PC-9 (cell line): ENCODE data around the gene SDK2. TPM values are rescaled to one million over a fixed set of nuclear protein-coding genes. Genes with fewer than 3 reads are reported as not detected.

Experiments used
- BruUV-seq: library from RNA; stranded (reverse); fragments of 400-500 nt; replicated peaks from 2 replicates; lab custom pipeline; 2021; lab: Mats Ljungman, UMichigan
- CTCF ChIA-PET: fragments of 300-600 bp; sonication (Branson Sonifier 250); formaldehyde crosslinking; loops from one replicate; lab custom pipeline; 2022; ENCODE audit warnings: antibody characterized with exemption; lab: Charles Lee
- POLR2A ChIA-PET: fragments of 300-600 bp; sonication (Branson Sonifier 250); formaldehyde crosslinking; loops from one replicate; lab custom pipeline; 2022; ENCODE audit warnings: antibody characterized with exemption; ENCODE audit not compliant: unreplicated experiment; lab: Charles Lee
- DNase-seq, 2 experiments: peaks; one replicate each; pipeline versions ENCODE4 v3.0.0 to v3.0.0-alpha.2; 2015 to 2022; ENCODE audit warnings: mixed read lengths in 1 of 2
- H2AFZ ChIP-seq: fragments of 200-600 bp; sonication (generic); 2 replicates; pipeline ENCODE4 v1.8.1; 2017; ENCODE audit warnings: antibody characterized with exemption
- H3F3A ChIP-seq: fragments of 200-600 bp; sonication (generic); 2 replicates; pipeline ENCODE4 v1.8.1; 2017; ENCODE audit warnings: antibody characterized with exemption, mild to moderate bottlenecking, low read depth; ENCODE audit not compliant: insufficient read depth
- H3K27ac ChIP-seq: fragments of 200-600 bp; sonication (generic); 2 replicates; pipeline ENCODE4 v1.6.1; 2016; ENCODE audit warnings: mixed run types
- H3K27me3 ChIP-seq: fragments of 200-600 bp; sonication (generic); 2 replicates; pipeline ENCODE4 v1.6.1; 2016; ENCODE audit warnings: low read depth, mixed run types; ENCODE audit not compliant: insufficient read depth
- H3K36me3 ChIP-seq: fragments of 200-600 bp; sonication (generic); 2 replicates; pipeline ENCODE4 v1.6.1; 2016; ENCODE audit warnings: low read depth, mixed run types
- H3K4me1 ChIP-seq: fragments of 200-600 bp; sonication (generic); replicated peaks from 2 replicates; pipeline ENCODE4 v1.6.1; 2016; ENCODE audit warnings: mixed run types; ENCODE audit not compliant: insufficient read depth
- H3K4me2 ChIP-seq: fragments of 200-600 bp; sonication (generic); 2 replicates; pipeline ENCODE4 v1.6.1; 2017; ENCODE audit warnings: mixed run types
- H3K4me3 ChIP-seq: fragments of 200-600 bp; sonication (generic); 2 replicates; pipeline ENCODE4 v1.6.1; 2016; ENCODE audit warnings: mixed run types
- H3K79me2 ChIP-seq: fragments of 200-600 bp; sonication (generic); 2 replicates; pipeline ENCODE4 v1.6.1; 2017; ENCODE audit warnings: low read depth, mixed run types
- H3K9me2 ChIP-seq: fragments of 200-600 bp; sonication (generic); 2 replicates; pipeline ENCODE4 v1.8.1; 2017; ENCODE audit warnings: mild to moderate bottlenecking; ENCODE audit not compliant: insufficient read depth
- H3K9me3 ChIP-seq: fragments of 200-600 bp; sonication (generic); 2 replicates; pipeline ENCODE4 v1.8.1; 2016; ENCODE audit warnings: low read depth; ENCODE audit not compliant: insufficient read depth
- H4K20me1 ChIP-seq: fragments of 200-600 bp; sonication (generic); 2 replicates; pipeline ENCODE4 v1.8.1; 2017; ENCODE audit not compliant: insufficient read depth
- CTCF ChIP-seq: fragments of 200-600 bp; sonication (generic); conservative IDR thresholded peaks from 2 replicates; pipeline ENCODE4 v1.6.1; 2017; ENCODE audit warnings: mixed run types, antibody characterized with exemption, mild to moderate bottlenecking, moderate library complexity
- EZH2 ChIP-seq: fragments of 200-600 bp; sonication (generic); IDR thresholded peaks from 2 replicates; pipeline ENCODE4 v1.8.0; 2017; ENCODE audit warnings: antibody characterized with exemption, low read depth
- intact Hi-C: fragments of 100-400 bp; cut with micrococcal nuclease; formaldehyde crosslinking; loops from one replicate; pipeline ENCODE4 v1.10.0; 2022; ENCODE audit not compliant: unreplicated experiment
- total RNA-seq: library from RNA; stranded (reverse); gene quantifications from 2 replicates; pipeline ENCODE4 v1.2.3, GENCODE V29; 2021

The SDK2 gene
- total RNA-seq, 1 experiment from 2014 or later, result 0.04 TPM

DNA sequence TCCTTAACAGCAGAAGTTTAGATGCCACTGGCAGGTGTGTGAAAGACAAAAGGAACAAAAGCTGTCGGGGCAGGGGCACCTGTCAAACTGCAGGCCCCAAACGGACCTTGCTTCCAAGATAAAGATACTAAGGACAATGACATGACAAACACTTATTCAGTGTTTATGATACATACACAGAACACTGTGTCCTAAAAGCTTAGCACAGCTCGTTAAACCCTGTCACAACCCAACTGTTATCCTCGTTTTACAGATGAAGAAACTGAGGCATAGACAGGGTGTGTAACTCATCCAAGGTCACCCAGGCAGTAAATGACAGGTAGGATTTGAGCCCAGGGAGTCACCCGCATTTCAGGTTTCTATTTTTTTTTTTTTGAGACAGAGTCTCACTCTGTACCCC, 9.6 kb downstream of the SDK2 start:
- Histone ChIP-seq H3K9me2 (no peaks in the 10 kb centered on the region), H3K9me3 (no peaks in the 10 kb centered on the region), H3F3A (no peaks in the 10 kb centered on the region), H3K27me3 (peaks cover 96% of the 10 kb centered on the region), H3K79me2 (no peaks in the 10 kb centered on the region), H3K27ac (no peak overlapping the region), H3K4me1 (no peaks in the 10 kb centered on the region), H3K36me3 (no peaks in the 10 kb centered on the region), H2AFZ (no peak overlapping the region), H4K20me1 (no peaks in the 10 kb centered on the region), H3K4me3 (no peak overlapping the region), H3K4me2 (no peak overlapping the region)
- no peak for DNase-seq
- CTCF ChIA-PET, result interaction anchor here (0.6 kb wide), 1 partner anchor 1746 kb away, joined by 3 read pairs; no protein-coding TSS in a partner anchor
- POLR2A ChIA-PET, result no interaction called here
- TF ChIP-seq EZH2 (no peak), CTCF (no peak)
- intact Hi-C loops, result no loop called here
- BruUV-seq, result no TSS peak

DNA sequence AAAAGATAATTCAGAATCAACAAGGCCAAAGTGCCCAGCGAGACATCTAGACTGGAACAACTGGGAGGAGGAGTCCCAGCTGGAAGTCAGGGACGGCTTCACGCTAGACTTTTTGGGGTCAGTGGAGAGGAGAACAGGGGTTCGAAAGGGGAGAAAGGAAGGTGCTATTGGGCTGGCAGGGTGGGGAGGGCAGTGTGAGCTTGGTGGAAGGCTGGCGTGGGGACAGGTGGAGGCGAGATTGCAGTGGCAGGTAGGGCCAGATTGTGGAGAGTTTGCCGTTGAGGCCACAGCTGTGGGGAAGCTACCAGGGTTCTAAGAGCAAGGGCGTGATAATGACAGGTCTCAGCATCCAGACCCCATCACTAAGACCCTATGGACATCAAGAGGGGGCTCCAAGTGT, 10.5 kb downstream of the SDK2 start:
- TF ChIP-seq EZH2 (no peak), CTCF (no peak)
- intact Hi-C loops, result no loop called here
- Histone ChIP-seq H3K9me2 (no peaks in the 10 kb centered on the region), H3K4me2 (no peak overlapping the region), H3K27ac (no peak overlapping the region), H3K27me3 (peaks cover 96% of the 10 kb centered on the region), H3K36me3 (no peaks in the 10 kb centered on the region), H3K9me3 (no peaks in the 10 kb centered on the region), H2AFZ (no peak overlapping the region), H3K4me1 (no peaks in the 10 kb centered on the region), H4K20me1 (no peaks in the 10 kb centered on the region), H3K4me3 (no peak overlapping the region), H3F3A (no peaks in the 10 kb centered on the region), H3K79me2 (no peaks in the 10 kb centered on the region)
- ChIA-PET CTCF (no interaction called here), POLR2A (no interaction called here)
- no peak for DNase-seq
- no TSS peak for BruUV-seq

DNA sequence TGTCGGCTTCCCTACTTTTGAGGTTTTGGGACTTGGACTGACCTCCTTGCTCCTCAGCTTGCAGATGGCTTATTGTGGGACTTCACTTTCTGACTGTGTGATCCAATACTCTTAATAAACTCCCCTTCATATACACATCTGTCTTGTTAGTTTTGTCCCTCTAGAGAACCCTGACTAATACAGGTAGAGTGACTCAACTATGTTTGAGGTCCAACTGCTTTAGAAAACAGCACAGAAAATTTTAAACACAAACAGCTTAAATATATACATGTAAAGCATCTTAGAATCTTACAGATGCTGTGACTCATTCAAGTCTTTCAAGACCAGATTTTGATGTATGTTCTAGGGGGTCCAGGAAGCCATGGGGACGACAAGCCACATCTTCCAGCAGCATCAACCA, 11.7 kb downstream of the SDK2 start:
- CTCF ChIA-PET, result no interaction called here
- Histone ChIP-seq H3K9me2 (no peaks in the 10 kb centered on the region), H2AFZ (no peak overlapping the region), H3K4me3 (no peak overlapping the region), H3F3A (no peaks in the 10 kb centered on the region), H3K79me2 (no peaks in the 10 kb centered on the region), H3K4me1 (no peaks in the 10 kb centered on the region), H3K4me2 (no peak overlapping the region), H3K27ac (no peak overlapping the region), H3K36me3 (no peaks in the 10 kb centered on the region), H3K9me3 (no peaks in the 10 kb centered on the region), H3K27me3 (peaks cover 97% of the 10 kb centered on the region), H4K20me1 (no peaks in the 10 kb centered on the region)
- no TSS peak for BruUV-seq
- TF ChIP-seq EZH2 (no peak), CTCF (no peak)
- POLR2A ChIA-PET, result no interaction called here
- intact Hi-C loops, result no loop called here
- no peak for DNase-seq
